WTC11 (cell line): ENCODE results near the gene ISCA1. TPM values are rescaled to one million over a fixed set of nuclear protein-coding genes. Genes with fewer than 3 reads are reported as not detected.

Experiments
- ATAC-seq: fragments of 200-7000 bp; cut with Tn5 transposase; 2 replicates; pipeline ENCODE4 v1.10.0; 2021; ENCODE audit warnings: mild to moderate bottlenecking, moderate library complexity
- CTCF ChIA-PET: fragments of 300-600 bp; sonication (Branson Sonifier 250); formaldehyde crosslinking; loops from one replicate; lab custom pipeline; 2021; ENCODE audit warnings: antibody characterized with exemption; lab: Charles Lee
- POLR2A ChIA-PET: fragments of 350-600 bp; sonication (Branson Sonifier 250); formaldehyde crosslinking; loops from one replicate; lab custom pipeline; 2021; ENCODE audit warnings: antibody characterized with exemption; lab: Charles Lee
- DNase-seq: peaks from one replicate; pipeline ENCODE4 v3.0.0; 2021; ENCODE audit warnings: low spot score
- H3K27ac Mint-ChIP-seq: 2 replicates; pipeline ENCODE4 v1.8.0; 2021; ENCODE audit warnings: mixed read lengths
- H3K27me3 Mint-ChIP-seq: 2 replicates; pipeline ENCODE4 v1.8.0; 2021; ENCODE audit warnings: low read depth, mild to moderate bottlenecking, moderate library complexity, mixed read lengths
- H3K36me3 Mint-ChIP-seq: 2 replicates; pipeline ENCODE4 v1.8.0; 2021; ENCODE audit warnings: mixed read lengths
- H3K4me1 Mint-ChIP-seq: 2 replicates; pipeline ENCODE4 v1.8.0; 2022; ENCODE audit warnings: mixed read lengths
- H3K4me3 Mint-ChIP-seq: 2 replicates; pipeline ENCODE4 v1.8.0; 2021; ENCODE audit warnings: mild to moderate bottlenecking, moderate library complexity, mixed read lengths
- H3K9me3 Mint-ChIP-seq: 2 replicates; pipeline ENCODE4 v1.8.0; 2021; ENCODE audit warnings: mixed read lengths
- E2F1 ChIP-seq: sonication (generic); formaldehyde crosslinking; IDR thresholded peaks from 2 replicates; pipeline ENCODE4 v1.8.0; 2022; ENCODE audit warnings: mild to moderate bottlenecking, missing genetic modification reagents
- EMX1 ChIP-seq: fragments of 250-450 bp; sonication (Bioruptor Pico); IDR thresholded peaks from 2 replicates; pipeline ENCODE4 v1.8.0; 2021; ENCODE audit warnings: mild to moderate bottlenecking
- FOXJ3 ChIP-seq: sonication (generic); formaldehyde crosslinking; IDR thresholded peaks from 2 replicates; pipeline ENCODE4 v1.9.0; 2021; ENCODE audit warnings: missing genetic modification reagents, mild to moderate bottlenecking, borderline replicate concordance
- GABPB1 ChIP-seq: sonication (generic); formaldehyde crosslinking; IDR thresholded peaks from 2 replicates; pipeline ENCODE4 v1.8.1; 2023; ENCODE audit warnings: mild to moderate bottlenecking, missing genetic modification reagents
- HMGXB4 ChIP-seq: sonication (generic); formaldehyde crosslinking; IDR thresholded peaks from 2 replicates; pipeline ENCODE4 v1.8.1; 2023; ENCODE audit warnings: mild to moderate bottlenecking, moderate library complexity, missing genetic modification reagents
- NFATC4 ChIP-seq: fragments of 250-450 bp; sonication (Bioruptor Pico); IDR thresholded peaks from 2 replicates; pipeline ENCODE4 v1.9.0; 2021; ENCODE audit warnings: mild to moderate bottlenecking
- NR2C2 ChIP-seq: sonication (generic); formaldehyde crosslinking; IDR thresholded peaks from 2 replicates; pipeline ENCODE4 v1.8.0; 2022; ENCODE audit warnings: mild to moderate bottlenecking, missing genetic modification reagents
- NR3C1 ChIP-seq: sonication (generic); formaldehyde crosslinking; conservative IDR thresholded peaks from 2 replicates; pipeline ENCODE4 v1.8.1; 2023; ENCODE audit warnings: low read depth, mild to moderate bottlenecking, missing genetic modification reagents
- SOX15 ChIP-seq: fragments of 250-450 bp; sonication (Bioruptor Pico); IDR thresholded peaks from 2 replicates; pipeline ENCODE4 v1.9.0; 2021; ENCODE audit warnings: mild to moderate bottlenecking
- SP1 ChIP-seq: sonication (generic); formaldehyde crosslinking; conservative IDR thresholded peaks from 2 replicates; pipeline ENCODE4 v1.8.1; 2022; ENCODE audit warnings: missing genetic modification reagents
- TCF7 ChIP-seq: sonication (generic); formaldehyde crosslinking; IDR thresholded peaks from 2 replicates; pipeline ENCODE4 v1.8.0; 2022; ENCODE audit warnings: mild to moderate bottlenecking, low read depth, missing genetic modification reagents, moderate library complexity
- ZNF281 ChIP-seq: sonication (generic); formaldehyde crosslinking; IDR thresholded peaks from 2 replicates; pipeline ENCODE4 v1.8.0; 2023; ENCODE audit warnings: mild to moderate bottlenecking, missing genetic modification reagents
- ZNF423 ChIP-seq: fragments of 250-450 bp; sonication (Bioruptor Pico); IDR thresholded peaks from 2 replicates; pipeline ENCODE4 v2.1.2; 2022; ENCODE audit warnings: mild to moderate bottlenecking, moderate library complexity
- total RNA-seq: library from RNA; stranded (reverse); gene quantifications from 3 replicates; pipeline ENCODE4 v1.2.3, GENCODE V29; 2021
- TF ChIP-seq, protein P1 (sequence below): sonication (generic); formaldehyde crosslinking; IDR thresholded peaks from 2 replicates; pipeline ENCODE4 v1.8.1; 2022; ENCODE audit warnings: mild to moderate bottlenecking, moderate library complexity, missing genetic modification reagents
- TF ChIP-seq, protein P2 (sequence below): sonication (generic); formaldehyde crosslinking; IDR thresholded peaks from 2 replicates; pipeline ENCODE4 v1.8.1; 2023; ENCODE audit warnings: mild to moderate bottlenecking, missing genetic modification reagents, borderline replicate concordance
- TF ChIP-seq, protein P3 (sequence below): sonication (generic); formaldehyde crosslinking; IDR thresholded peaks from 2 replicates; pipeline ENCODE4 v1.8.1; 2023; ENCODE audit warnings: mild to moderate bottlenecking, missing genetic modification reagents, moderate library complexity
- TF ChIP-seq, protein P4 (sequence below): sonication (generic); formaldehyde crosslinking; IDR thresholded peaks from 2 replicates; pipeline ENCODE4 v1.8.1; 2022; ENCODE audit warnings: low read depth, mild to moderate bottlenecking, moderate library complexity, missing genetic modification reagents, borderline replicate concordance

ISCA1 gene
- total RNA-seq, 1 experiment from 2014 or later, result 35.5 TPM

GRCh38 chr9:86288499-86289198 is 6.3 kb upstream of the ISCA1 start:
- peak overlapping the region; percentile 69 for H3K27ac Mint-ChIP-seq
- CTCF ChIA-PET, result no interaction called here

More at GRCh38 chr9:86288499-86289198, 6.3 kb upstream of the ISCA1 start:
- ATAC-seq (0 out of 2 replicates have a peak, but pooled peaks have one; percentile 27), DNase-seq (no peak)
- no peak overlapping the region for H3K4me3 Mint-ChIP-seq
- H3K36me3 Mint-ChIP-seq, result no peaks in the 10 kb centered on the region
- POLR2A ChIA-PET, result no interaction called here
- H3K9me3 Mint-ChIP-seq, result no peaks in the 10 kb centered on the region
- peaks cover 37% of the 10 kb centered on the region for H3K4me1 Mint-ChIP-seq
- TF ChIP-seq, protein P1, sequence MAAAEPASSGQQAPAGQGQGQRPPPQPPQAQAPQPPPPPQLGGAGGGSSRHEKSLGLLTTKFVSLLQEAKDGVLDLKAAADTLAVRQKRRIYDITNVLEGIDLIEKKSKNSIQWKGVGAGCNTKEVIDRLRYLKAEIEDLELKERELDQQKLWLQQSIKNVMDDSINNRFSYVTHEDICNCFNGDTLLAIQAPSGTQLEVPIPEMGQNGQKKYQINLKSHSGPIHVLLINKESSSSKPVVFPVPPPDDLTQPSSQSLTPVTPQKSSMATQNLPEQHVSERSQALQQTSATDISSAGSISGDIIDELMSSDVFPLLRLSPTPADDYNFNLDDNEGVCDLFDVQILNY (CRISPR knock-in tag), result no peak
- TF ChIP-seq TCF7 (CRISPR knock-in tag), result no peak
- TF ChIP-seq SP1, result no peak
- no peak for TF ChIP-seq GABPB1 (CRISPR knock-in tag)
- no peak for TF ChIP-seq E2F1 (CRISPR knock-in tag)
- no peak for TF ChIP-seq NR3C1 (CRISPR knock-in tag)
- no peak for TF ChIP-seq SOX15 (CRISPR knock-in tag)
- TF ChIP-seq NFATC4, result no peak
- no peak for TF ChIP-seq EMX1
- TF ChIP-seq HMGXB4, result no peak
- no peak for TF ChIP-seq ZNF281 (CRISPR knock-in tag)
- TF ChIP-seq, protein P2, sequence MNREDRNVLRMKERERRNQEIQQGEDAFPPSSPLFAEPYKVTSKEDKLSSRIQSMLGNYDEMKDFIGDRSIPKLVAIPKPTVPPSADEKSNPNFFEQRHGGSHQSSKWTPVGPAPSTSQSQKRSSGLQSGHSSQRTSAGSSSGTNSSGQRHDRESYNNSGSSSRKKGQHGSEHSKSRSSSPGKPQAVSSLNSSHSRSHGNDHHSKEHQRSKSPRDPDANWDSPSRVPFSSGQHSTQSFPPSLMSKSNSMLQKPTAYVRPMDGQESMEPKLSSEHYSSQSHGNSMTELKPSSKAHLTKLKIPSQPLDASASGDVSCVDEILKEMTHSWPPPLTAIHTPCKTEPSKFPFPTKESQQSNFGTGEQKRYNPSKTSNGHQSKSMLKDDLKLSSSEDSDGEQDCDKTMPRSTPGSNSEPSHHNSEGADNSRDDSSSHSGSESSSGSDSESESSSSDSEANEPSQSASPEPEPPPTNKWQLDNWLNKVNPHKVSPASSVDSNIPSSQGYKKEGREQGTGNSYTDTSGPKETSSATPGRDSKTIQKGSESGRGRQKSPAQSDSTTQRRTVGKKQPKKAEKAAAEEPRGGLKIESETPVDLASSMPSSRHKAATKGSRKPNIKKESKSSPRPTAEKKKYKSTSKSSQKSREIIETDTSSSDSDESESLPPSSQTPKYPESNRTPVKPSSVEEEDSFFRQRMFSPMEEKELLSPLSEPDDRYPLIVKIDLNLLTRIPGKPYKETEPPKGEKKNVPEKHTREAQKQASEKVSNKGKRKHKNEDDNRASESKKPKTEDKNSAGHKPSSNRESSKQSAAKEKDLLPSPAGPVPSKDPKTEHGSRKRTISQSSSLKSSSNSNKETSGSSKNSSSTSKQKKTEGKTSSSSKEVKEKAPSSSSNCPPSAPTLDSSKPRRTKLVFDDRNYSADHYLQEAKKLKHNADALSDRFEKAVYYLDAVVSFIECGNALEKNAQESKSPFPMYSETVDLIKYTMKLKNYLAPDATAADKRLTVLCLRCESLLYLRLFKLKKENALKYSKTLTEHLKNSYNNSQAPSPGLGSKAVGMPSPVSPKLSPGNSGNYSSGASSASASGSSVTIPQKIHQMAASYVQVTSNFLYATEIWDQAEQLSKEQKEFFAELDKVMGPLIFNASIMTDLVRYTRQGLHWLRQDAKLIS (CRISPR knock-in tag), result no peak
- TF ChIP-seq NR2C2 (CRISPR knock-in tag), result no peak
- TF ChIP-seq FOXJ3 (CRISPR knock-in tag), result no peak
- TF ChIP-seq ZNF423 (CRISPR knock-in tag), result no peak
- TF ChIP-seq, protein P3, sequence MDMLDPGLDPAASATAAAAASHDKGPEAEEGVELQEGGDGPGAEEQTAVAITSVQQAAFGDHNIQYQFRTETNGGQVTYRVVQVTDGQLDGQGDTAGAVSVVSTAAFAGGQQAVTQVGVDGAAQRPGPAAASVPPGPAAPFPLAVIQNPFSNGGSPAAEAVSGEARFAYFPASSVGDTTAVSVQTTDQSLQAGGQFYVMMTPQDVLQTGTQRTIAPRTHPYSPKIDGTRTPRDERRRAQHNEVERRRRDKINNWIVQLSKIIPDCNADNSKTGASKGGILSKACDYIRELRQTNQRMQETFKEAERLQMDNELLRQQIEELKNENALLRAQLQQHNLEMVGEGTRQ (CRISPR knock-in tag), result no peak
- TF ChIP-seq, protein P4, sequence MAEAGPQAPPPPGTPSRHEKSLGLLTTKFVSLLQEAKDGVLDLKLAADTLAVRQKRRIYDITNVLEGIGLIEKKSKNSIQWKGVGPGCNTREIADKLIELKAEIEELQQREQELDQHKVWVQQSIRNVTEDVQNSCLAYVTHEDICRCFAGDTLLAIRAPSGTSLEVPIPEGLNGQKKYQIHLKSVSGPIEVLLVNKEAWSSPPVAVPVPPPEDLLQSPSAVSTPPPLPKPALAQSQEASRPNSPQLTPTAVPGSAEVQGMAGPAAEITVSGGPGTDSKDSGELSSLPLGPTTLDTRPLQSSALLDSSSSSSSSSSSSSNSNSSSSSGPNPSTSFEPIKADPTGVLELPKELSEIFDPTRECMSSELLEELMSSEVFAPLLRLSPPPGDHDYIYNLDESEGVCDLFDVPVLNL (CRISPR knock-in tag), result no peak
- peaks cover 2% of the 10 kb centered on the region; the same call in 1 of the 2 replicates for H3K27me3 Mint-ChIP-seq
